GM10847 (cell line): Measurements from ENCODE around the gene LOXL3.

Experiments used
- POLR2A ChIP-seq: IDR thresholded peaks from 2 replicates; pipeline ENCODE4 v1.6.1; 2011; ENCODE audit not compliant: insufficient read length; ENCODE audit errors: extremely low read depth

The LOXL3 gene

DNA sequence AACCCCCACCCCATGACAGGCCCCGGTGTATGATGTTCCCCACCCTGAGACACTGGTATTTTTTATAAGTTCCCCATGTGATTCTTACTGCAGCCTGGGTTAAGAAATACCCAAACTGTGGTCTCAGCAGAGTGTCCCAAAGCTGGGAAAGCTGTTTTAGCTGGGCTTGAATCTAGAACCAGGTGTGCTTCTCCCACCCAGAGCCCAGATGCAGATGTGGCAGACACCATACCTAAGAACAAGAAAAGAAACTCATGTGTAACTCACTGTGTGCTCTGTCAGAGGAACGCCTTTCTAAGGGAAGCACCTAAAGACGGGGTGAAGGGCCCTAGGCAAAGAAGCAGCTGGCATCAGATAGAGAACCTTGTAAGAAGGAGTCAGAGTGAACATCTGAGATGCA is 24.7 kb upstream of the LOXL3 start:
- TF ChIP-seq POLR2A: no peak

DNA sequence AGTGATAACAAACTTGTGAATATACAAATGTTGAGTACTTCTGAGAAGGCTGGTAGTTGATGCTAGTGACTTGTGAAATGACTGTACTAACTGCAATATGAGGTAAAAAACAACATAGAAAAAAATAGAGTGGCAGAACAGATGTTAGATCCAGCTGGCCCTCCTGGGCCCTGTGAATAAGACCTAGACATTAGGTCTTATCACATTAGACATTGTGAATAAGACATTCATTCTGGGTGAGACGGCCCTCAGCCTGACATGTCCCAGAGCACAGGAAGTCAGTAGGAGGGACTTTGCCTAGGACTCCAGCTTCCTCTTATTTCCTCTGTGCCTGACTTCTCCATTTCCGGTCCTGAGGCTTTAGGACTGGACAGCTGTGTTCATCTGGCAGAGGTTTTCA is 23.7 kb upstream of the LOXL3 start:
- no peak for TF ChIP-seq POLR2A

DNA sequence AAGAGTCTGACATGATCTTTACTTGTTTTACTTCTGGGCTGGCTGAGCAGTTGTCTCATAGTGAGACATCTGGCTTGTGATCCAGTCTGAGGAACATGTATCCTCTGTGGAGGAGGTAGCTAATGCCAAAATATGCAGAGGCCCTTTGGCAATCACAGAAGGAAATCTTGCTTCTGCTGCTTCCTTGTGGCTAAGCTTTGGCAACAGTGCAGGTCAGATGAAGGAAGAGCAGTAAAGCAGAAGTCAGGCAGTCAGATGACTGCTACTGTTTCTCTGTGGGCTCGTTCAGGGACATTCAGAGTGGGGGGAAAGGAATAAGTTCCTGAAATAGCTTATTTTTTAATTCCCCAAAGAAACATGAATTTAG is 23.1 kb upstream of the LOXL3 start:
- TF ChIP-seq POLR2A: no peak

DNA sequence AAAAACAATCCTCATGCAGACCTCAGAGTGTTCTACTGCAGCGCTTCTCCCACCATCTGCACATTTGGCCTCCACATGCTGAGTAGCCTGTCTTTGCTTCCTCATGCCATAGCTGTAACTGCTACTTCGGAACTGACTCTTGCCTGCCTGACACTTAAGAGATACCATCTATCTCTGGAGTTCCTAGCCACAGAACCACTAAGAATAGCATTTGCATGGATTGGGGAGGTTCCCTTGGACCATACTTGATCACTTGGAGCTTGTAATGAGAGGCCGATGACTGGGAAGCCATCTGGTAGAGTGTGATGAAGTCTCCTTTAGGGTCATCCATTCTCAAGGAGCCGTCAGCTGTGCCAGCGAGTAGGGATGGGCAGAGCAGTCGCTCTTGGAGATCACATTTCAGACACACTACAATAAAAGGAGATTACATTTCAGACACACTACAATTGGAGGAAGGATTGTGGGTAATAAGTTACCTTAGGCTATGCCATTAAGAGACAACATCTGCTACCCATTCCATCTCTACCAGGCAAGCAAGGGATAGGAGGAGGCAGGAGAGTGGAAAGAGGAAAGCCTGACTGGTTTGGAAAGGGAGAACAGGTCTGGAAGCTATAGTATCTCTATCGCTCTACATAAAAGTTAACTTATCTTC is 22.6 kb upstream of the LOXL3 start:
- no peak for TF ChIP-seq POLR2A

DNA sequence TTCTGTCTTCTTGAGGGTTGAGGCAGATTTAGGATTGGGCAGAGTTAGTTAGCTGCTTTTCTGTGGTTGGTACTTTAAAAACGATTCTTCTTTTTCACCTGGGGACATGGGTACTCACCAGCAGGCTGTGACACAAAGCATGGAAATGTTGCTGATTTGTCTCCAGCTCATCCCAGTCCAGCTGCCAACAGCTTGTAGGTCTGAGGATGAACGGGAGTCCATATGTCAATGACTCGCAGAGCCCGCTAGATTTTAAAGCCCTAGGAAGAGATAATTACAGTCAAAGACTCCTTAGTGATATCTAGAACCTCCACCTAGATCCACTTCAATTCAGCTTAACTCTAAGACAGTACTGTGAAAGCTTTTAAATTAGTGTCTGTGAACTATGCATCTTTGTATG is 21.6 kb upstream of the LOXL3 start:
- TF ChIP-seq POLR2A: no peak

DNA sequence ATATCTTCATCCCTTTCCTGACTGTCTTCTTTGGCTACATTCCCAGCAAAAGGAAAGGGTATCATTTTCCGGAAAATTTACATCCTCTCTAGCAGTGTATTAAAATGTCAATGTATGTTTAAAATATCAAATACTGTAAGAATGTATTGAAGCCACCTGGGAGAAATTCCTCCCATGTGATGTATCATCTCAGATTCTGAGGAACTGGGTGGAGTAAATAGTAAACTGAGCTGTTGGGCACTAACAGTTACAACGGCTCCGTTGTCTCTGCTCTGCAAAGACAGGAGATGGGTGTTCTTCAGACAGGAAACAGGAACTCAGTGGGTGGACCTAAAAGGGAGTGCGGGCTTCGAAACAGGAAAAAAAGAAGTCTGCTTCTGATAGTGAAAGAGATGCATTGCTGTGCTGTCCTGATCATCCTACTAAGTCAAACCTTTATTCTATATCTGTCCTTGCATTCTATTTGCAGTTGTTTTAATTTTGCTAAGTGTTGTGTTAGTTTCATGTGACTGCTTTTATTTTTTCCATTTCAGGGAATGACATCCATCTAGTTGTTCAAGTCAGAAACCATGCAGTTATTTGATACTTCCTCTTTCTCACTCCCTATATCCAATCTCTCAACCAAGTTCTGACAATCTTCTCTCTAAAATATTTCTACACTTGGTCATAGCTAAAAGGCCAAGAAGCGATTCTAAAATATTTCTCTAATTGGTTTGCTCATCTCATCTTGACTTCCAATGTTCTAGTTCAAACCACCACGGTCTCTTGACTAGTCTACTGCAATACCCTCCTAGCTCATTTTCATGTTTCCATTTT is 20.2 kb upstream of the LOXL3 start:
- no peak for TF ChIP-seq POLR2A

DNA sequence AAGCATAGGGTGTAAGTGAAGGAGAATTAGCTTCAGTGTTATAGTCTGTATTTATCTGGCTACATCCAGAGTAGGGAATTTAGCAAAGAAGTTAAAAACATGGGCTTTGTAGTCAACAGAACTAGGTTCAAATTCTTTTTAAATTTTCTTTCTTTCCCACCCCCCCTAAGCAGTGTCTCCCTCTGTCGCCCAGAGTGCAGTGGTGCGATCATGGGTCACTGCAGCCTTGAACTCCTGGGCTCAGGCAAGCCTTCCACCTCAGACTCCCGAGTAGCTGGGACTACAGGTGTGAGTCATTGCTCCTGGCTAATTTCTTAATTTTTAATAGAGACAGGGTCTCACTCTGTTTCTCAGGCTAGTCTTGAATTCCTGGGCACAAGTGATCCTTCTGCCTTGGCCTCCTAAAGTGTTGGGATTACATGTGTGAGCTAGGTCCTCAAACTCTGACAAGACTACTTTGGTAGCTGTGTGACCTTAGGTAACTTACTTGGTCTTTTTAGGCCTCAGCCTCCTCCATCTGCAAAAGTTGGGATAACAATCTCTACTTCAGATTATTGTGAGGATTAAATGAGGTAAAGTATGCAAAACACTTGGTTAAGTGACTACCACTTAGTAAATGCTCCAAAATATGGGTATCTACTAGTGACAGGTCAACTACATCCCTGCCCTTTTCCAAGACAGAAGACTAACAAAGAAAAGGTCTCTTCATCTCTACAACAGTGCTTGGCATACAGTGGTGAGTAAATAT is 18.6 kb upstream of the LOXL3 start:
- no peak for TF ChIP-seq POLR2A

DNA sequence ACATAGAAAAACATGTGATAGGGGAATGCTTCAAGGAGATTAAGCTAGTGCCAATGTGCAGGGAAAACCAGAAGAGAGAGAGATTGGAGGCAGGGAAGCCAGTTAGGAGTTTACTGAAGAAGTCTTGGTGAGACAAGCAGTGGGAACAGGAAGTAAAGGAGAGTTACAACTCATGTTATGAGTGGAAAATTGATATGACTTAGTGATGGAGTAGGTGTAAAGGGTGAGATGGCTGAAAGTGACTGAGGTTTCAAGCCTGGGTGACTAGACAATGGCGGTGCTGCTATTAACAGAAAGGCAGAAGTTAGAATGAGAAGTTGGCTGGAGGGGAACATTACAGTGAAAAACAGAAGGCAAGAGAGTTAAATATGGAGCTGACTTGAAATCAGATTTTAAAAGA is 17.3 kb upstream of the LOXL3 start:
- no peak for TF ChIP-seq POLR2A

DNA sequence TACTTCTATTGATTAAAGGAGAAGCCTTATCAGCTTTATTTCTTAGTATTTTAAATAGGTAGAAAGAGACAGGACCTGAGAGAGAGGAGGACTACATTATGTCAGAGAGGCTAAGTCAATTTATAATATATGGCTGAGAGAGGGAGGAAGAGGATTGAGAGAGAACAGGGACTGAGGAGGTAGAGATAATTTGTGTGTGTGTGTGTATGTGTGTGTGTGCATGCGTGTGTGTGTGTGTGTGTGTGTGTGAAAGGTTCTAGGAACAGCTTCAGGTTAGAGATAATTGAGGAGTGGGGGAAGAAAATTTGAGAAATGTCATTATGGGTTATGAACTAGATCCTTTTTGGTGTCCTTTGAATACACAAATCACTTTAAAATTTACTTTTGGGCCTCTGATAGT is 15.9 kb upstream of the LOXL3 start:
- TF ChIP-seq POLR2A: no peak

DNA sequence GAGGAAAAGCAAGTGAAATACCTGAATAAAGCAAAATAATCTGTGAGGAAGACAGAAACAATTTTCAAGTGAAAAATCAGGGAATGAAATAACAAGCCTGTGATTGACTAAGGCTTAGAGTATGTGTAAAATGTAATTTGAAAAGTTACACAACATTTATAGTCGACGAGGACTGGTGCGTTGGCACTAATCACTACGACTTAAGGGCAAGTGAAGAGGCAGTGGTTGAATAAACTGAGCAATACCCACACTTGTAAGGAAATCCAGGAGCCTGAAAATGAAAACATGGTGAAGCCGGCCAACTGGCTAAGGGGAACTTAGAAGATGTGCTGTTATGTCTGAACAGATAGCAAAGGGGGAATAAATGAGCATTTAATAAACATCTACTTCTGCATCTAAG is 14.1 kb upstream of the LOXL3 start:
- TF ChIP-seq POLR2A: no peak

DNA sequence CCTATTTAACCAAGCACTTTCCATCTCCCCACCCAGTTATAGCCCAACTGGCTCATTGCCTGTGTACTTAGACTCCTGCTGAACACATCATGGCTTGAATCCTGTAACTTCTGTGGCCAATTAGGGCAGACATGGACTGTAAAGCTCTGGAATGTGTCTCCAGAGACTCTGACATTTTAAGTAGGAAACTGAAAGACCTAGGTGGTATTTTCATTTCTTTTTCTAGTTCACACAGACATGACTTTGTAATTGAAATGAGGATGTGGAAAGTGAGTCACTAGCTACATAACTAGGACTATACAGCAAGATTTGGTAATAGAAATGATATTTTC is 13.0 kb upstream of the LOXL3 start:
- no peak for TF ChIP-seq POLR2A

DNA sequence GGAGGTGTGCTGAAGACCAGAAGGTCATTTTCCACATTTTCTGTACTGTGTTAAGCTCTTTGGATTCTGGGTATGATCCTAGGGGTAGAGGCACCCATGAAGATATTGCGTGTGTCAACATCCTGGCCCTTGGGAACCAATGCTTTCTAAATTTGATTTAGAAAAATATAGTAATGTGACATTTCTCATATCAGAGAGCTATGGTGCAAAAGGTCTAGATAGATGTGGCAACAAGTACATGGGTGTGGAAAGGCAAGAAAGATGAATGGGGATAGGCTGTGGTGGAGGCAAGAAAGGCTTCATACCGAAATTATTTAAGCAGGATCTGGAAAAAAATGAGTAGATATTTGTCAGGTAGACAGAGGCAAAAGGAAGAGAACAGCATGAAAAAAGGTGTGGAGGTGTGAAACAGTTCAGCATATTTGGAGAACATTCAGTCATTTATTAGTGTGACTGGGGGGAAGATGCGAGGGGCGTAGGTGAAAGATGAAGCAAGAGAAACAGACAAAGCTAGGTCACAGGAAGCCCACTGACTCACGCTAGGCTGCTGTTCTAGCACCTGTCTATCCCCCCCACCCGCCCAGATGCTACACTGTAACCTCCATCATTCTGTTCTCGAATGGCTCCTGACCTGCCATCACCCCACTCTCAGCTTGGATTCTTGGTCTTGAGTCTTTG is 12.5 kb upstream of the LOXL3 start:
- TF ChIP-seq POLR2A: no peak

DNA sequence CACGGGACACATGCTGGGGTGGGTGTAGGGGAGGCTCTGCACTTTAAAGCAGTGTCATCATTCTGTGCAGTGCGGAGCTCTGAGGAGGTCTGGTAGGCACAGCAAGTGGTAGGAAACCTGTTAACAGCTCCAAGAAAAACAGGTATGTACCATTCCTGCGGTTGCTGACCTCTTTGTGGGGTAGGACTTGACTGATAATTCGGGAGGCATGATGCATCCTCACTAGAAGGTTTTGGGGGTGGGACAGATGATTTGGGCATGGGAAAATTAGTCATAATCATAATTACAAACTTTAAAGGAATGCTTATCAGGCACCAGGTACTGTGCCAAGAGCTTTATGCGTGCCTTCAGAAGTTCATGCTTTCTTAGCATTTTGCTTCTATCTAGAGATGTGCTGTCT is 10.5 kb upstream of the LOXL3 start:
- no peak for TF ChIP-seq POLR2A

DNA sequence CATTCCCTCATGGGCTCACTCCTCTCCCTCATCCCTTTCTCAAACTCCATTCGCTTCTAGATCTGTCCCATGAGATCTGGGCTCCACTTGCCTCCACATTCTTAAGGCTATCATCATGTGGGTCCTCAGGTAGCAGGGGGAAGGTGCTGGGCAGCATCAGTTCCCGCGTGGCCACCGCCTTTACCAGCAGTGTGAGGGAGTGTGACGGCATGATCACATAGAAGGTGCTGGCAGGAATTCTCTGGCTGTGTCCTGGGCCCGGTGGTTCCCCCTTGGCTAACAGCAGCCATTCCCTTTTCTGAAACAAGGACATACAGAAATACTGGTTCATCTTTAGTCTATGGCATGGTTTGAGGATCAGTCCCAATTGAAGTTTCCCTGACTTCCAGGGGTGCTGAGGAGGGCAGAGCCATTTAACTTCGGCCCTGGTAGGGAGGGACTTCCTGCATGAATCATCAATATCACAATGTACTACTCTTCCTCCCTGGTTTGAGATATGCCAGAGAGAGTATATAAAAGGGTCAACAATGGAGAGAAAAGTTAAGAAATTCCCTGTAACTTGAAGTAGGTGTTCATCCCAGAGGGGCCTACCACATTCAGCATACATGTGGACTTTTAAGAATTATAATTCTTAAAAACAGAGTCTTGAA is 8.5 kb upstream of the LOXL3 start:
- no peak for TF ChIP-seq POLR2A

DNA sequence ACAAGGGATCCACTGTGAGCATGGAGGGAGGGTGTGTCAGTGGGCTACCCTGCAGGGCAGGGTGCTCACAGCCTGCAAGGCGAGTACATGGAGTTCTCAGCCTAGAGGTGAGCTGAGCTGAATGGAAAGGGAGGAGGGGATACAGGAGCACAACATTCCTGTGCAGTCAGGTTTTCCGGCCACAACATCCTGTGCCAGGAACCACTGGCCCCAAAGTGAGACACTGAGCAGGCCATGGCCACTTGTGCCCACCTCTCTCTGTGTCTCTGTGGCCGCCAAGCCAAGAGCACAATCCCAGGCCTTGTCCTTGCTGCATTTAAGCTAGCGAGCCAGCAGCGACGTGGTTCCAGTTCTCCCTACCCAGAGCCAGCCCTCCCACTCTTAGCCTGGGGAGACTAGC is 6.8 kb upstream of the LOXL3 start:
- TF ChIP-seq POLR2A: no peak

DNA sequence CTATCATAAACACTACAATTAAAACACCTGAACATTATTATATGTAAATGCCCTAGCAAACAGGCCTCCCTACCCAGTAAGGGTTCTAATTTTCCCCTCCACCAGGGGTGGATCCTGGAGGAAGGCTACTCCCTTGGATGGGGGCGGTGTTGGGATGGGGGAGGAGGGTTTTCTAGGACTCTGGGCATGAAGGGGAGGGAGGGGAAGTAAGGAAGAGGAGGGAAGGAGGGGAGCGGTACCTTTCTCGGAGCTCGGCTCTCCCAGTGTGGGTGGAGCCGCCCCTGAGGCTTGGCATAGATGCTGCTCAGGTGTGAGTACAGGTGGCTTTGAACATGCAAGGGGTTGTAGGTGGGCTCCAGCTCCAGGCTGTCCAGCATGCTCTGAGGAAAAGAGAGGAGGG is 6.2 kb upstream of the LOXL3 start:
- TF ChIP-seq POLR2A: no peak
